Forelimb muscle (tissue), 1 donor: Measurements from ENCODE around the gene NPY2R. TPM values are rescaled to one million over a fixed set of nuclear protein-coding genes. Genes with fewer than 3 reads are reported as not detected.

Experiments
- DNase-seq: peaks from one replicate; pipeline ENCODE4 v3.0.0-alpha.2; 2013; ENCODE audit warnings: low read depth
- polyA plus RNA-seq: library from polyadenylated mRNA; unstranded; fragments of 120-200 nt; gene quantifications from one replicate; pipeline ENCODE4 v1.2.1, GENCODE V29; 2013; ENCODE audit not compliant: insufficient read length

The NPY2R gene, protein sequence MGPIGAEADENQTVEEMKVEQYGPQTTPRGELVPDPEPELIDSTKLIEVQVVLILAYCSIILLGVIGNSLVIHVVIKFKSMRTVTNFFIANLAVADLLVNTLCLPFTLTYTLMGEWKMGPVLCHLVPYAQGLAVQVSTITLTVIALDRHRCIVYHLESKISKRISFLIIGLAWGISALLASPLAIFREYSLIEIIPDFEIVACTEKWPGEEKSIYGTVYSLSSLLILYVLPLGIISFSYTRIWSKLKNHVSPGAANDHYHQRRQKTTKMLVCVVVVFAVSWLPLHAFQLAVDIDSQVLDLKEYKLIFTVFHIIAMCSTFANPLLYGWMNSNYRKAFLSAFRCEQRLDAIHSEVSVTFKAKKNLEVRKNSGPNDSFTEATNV
- polyA plus RNA-seq = 0.08 TPM

GRCh38 chr4:155208258-155209054 lies at the start of gene NPY2R:
NPY2R (plus strand) TSS chr4:155208636; CDS start chr4:155213940, 5,304 bp downstream.
- no peak for DNase-seq

DNA sequence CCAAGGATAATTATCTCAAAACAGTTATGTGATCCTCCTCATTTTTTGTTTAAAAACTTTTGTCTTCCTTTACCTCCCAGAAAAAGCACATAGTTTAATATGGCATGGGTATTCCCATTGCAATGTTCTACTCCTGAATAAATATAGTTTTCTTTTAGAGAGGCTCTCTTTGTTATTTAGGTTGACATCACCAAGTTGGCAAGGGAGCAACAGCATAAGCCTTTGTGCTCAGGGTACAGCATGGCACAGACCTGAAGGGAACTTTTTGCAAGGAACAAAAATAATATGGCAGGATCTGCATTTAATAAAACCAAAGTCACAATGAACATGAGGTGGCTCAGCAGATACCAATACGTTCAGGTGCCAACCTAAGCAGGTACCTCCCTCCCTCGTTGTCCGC lies 47.1 kb upstream of the NPY2R start:
- DNase-seq = no peak

DNA sequence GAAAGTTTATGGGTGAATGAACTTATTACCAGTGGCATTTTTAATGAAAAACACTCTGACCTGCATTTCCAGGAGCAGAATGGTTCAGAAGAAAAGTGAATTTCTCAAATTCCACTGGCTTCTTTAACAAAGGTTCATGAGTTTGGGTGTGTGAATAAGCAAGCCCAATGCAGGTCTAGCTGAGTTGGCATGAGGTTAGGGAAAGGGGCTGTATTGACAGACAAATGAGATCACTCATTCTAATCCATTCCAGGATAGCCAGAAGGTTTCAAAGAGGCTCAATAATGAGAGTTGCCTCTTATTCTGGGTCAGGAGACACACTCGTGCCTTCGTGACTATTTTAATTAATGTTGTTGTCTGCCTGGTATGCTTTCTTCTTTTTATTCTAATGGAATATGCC lies 43.7 kb upstream of the NPY2R start:
- DNase-seq = no peak

DNA sequence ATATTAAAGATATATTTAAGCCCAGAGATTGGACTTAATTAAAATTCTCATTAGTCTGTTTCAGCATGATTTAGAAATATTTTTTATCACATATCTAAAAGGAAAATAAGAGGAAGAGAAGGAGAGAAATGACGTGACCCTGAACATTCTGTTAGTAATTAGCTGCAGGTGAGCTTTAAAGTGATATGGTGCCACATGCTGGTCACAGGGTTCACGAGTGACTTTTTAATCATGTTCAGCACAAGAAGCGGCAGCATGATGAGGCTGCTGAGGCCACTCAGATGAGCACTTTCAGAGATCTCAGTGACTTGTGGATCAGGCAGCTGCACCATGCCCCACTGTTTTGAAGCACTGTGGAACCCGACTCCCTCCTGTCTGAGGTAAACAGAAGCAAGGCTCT lies 37.9 kb upstream of the NPY2R start:
- DNase-seq = no peak

- no peak for DNase-seq
These were observed 35.1 kb upstream of the NPY2R start for GRCh38 chr4:155173371-155173770.

GRCh38 chr4:155174668-155175067 lies 33.8 kb upstream of the NPY2R start:
- no peak for DNase-seq

- DNase-seq = no peak
These were observed 29.2 kb upstream of the NPY2R start for GRCh38 chr4:155179216-155179615.

DNA sequence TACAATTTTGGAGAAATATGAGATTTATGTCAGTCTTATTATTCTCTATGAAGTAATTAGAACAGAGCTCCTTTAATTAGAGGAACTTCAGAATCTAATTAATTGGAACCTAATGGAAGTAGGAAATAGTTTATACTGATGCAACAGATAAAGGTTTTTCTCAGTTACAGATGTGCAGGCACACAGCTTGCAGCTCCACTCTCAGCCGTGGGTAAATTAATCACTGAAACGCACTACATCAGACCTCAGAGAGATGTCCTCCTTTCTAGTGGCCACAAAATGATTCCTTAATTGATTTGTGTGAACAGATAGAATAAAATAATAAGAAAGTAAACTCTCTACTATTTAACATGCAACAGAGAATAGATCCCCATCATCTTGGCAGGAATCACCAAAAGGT lies 21.5 kb upstream of the NPY2R start:
- no peak for DNase-seq

DNA sequence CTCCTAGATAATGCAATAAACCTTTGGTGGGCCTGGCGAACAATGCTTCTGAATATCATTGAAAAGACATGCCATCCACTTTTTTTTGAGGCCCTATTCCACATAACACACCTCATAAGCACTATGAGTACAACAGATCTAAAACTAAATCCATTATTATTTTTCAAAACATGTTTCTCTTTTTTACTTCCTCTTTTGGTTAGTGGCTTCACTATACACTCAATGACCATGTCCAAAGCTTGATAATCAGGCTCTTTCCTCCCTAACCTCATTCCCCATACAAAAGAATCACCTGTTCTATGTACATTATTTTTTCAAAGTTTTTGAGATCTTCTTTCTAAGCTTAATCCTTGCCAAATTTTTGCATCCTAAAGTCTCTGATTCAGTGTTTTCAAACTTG lies 20.4 kb upstream of the NPY2R start:
- DNase-seq = no peak

DNA sequence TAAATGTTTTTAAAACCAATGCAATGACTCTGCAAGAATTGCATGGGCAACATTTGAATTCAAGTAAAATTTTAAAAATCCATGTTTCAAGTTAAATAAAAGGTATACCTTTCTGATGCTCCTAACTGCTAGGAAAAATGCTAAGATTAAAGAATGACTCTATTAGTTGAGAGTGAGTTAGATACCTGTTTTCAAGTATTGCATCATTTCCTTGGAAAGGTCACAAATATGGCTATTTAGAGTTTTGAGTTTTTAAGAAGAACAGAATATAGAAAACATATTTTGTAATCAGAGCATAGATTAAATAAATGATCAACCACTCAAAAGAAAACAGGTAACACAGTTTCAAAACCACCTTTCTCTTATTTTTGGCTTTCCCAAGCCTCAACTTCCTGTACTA lies 18.3 kb upstream of the NPY2R start:
- DNase-seq = no peak

GRCh38 chr4:155197757-155198156 lies 10.7 kb upstream of the NPY2R start:
- no peak for DNase-seq

- no peak for DNase-seq
These were observed 740 bp upstream of the NPY2R start for GRCh38 chr4:155207534-155208257.

DNA sequence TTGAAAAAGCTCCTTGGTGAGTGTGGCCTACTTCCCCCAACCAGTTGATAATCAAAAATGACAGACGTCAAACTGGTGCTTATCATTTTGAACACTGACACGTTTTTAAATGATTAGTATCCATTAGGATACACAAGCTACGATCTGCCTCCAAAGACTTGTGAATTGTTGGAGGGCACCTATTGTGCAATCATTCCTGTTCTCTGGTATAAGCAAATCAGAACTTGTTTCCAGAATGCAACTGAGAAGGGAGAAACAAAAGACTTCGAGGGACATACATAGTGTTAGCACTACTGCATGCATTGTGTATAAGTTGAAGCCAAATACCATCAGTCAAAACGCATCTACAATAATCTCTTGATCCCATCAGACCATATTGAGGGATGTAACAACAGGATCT lies 11.6 kb downstream of the NPY2R start:
- DNase-seq = no peak

DNA sequence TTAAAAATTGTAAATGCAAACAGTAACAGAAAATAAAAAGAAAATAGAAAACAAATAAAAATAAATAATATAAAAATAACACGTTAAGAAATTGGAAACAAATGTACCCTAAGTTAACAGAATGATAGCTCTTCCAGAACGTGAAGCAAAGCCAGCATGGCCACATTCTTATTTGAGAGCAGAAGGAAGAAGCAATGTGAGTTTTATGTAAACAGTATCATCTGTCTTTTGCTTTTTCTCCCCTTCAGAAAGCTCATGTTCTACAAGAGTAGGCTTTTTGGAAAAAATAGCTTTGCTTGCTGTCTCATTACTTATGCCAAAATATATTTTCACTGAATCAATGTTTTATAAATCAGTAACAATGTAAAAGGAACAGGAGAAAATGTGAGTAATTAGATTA lies 18.7 kb downstream of the NPY2R start:
- DNase-seq = no peak

DNA sequence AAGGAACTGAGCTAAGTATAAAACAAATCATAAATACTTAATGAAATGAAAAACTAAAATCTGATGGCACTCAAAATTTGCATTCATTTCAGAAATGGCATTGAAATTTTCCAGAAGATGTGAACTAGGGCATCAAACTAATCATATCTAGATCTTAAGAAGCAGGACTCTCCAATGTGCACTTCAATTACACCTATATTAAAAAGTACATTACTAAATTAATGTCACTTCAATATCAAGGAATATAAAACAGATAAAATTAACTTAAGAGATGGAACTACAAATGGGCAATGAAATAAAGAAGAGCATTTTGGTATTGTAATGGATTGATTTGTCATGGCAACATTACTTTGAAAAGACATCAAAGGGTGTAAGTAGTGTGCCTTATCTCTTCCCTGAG lies 20.3 kb downstream of the NPY2R start:
- DNase-seq = no peak

GRCh38 chr4:155232432-155232831 lies 24.0 kb downstream of the NPY2R start:
- no peak for DNase-seq

GRCh38 chr4:155234206-155234605 lies 25.8 kb downstream of the NPY2R start:
- DNase-seq = no peak

- DNase-seq = no peak
These were observed 29.1 kb downstream of the NPY2R start for GRCh38 chr4:155237567-155237966.

- no peak for DNase-seq
These were observed 32.8 kb downstream of the NPY2R start for GRCh38 chr4:155241225-155241624.

DNA sequence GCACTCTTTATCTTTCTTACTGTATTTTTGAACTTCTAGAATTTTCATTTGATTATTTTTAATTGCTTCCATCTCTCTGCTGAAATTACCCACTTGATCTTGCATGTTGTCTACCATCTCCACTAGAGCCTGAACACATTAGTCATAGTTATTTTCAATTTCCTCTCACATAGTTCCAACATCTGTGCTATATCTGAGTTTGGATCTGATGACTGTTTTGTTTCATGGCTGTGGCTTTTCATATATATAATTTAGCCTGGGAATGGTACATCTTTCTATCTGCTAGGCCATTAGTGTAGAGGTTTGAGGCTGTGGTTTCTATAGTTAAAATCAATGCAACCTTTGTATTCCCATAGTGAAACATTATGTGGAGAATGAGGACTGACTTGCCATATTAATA lies 33.2 kb downstream of the NPY2R start:
- DNase-seq = no peak

GRCh38 chr4:155245105-155245504 lies 36.7 kb downstream of the NPY2R start:
- DNase-seq = no peak
